Measurements from ENCODE around the gene YTHDC1.
"Not testable (repeated sequence)": the region's sequence is repeated elsewhere in the genome, so short reads cannot be mapped to it uniquely, and the experiment has no call there.

YTHDC1 gene

GRCh38 chr4:68349649-68350360 is at the start of gene YTHDC1:
Gene YTHDC1 (minus strand): TSS chr4:68350090. CDS start chr4:68349753, 337 bp downstream.
- DNase-seq: peak; percentile 95

DNA sequence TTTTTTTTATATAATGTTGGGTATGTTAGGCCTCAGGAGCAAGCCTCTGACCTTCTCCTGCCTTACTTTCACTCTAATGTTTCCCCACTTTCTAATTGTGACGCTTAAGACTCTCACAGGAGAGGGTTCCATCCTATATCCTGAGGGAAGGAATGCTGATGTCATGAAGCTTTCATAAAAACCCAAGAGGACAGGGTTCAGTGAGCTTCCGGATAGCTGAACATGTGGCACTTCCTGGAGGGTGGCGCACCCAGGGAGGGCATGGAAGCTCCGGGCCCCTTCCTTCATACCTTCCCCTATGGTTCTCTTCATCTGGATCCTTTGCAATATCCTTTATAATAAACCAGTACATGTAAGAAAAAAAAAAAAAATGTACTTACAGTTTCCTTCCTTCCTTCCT is 49.4 kb upstream of the YTHDC1 start:
- DNase-seq: no peak

- no peak for DNase-seq
These were observed 46.9 kb upstream of the YTHDC1 start for GRCh38 chr4:68396756-68397155.

DNA sequence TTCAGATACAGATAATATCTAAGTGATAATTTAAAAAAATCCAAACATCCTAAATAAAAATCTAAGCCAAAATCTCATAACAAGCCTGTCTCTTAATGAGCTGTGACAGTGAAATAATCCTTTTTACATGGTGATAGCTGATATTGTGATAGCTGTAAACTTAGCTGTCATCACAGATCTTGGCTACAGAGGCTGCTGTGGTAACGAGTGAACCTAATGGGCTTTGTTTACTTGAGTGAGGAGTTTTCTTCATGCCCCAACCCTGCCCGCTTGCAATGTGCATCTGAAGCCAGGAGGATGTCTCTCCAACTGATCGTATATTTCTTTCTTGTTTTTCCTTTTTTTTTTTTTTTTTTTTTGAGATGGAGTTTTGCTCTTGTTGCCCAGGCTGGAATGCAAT is 41.5 kb upstream of the YTHDC1 start:
- DNase-seq: no peak

DNA sequence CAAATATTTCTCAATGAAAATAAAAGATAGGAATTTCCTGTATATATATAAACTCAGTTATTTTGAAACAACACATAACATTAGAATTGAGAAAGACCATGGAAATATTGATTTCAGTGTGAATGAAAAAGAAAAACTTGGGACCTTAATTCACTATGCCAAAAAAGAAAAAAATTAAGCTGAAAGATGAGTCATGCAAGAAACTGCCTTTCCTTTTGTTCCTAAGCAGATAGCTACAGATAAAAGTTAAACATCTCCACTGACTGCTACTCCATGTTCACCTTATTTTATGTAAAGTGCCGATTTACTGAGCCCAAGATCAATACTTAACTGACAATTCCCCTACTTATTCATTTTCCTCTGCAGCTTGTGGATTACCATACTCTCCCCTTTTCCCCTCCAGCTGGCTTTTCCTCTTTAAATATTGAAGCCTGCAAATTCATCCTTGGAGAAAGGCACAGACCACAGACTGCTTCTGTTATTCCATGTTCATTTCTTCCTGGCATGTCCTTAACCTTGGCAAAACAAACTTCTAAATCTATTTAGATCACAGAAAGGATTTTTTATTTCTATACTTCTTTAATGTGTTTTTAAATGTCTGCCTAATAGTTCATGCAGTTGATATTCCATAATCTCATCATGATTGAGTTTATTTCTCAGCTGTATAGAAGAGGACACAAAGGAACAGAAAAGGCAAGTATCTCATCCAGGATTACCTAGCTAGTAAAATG is 40.5 kb upstream of the YTHDC1 start:
- DNase-seq: no peak

GRCh38 chr4:68389386-68389913 is 39.6 kb upstream of the YTHDC1 start:
- not testable (repeated sequence) for DNase-seq

- DNase-seq: no peak
These were observed 38.5 kb upstream of the YTHDC1 start for GRCh38 chr4:68388347-68388865.

- no peak for DNase-seq
These were observed 35.4 kb upstream of the YTHDC1 start for GRCh38 chr4:68385267-68385666.

GRCh38 chr4:68383115-68383514 is 33.2 kb upstream of the YTHDC1 start:
- no peak for DNase-seq

- DNase-seq: no peak
These were observed 28.3 kb upstream of the YTHDC1 start for GRCh38 chr4:68378226-68378625.

GRCh38 chr4:68375667-68376559 is 26.0 kb upstream of the YTHDC1 start:
- DNase-seq: peak; percentile 27

GRCh38 chr4:68373513-68373912 is 23.6 kb upstream of the YTHDC1 start:
- DNase-seq: peak; percentile 55

- DNase-seq: no peak
These were observed 22.7 kb upstream of the YTHDC1 start for GRCh38 chr4:68372588-68372987.

- DNase-seq: no peak
These were observed 19.4 kb upstream of the YTHDC1 start for GRCh38 chr4:68369142-68369805.

DNA sequence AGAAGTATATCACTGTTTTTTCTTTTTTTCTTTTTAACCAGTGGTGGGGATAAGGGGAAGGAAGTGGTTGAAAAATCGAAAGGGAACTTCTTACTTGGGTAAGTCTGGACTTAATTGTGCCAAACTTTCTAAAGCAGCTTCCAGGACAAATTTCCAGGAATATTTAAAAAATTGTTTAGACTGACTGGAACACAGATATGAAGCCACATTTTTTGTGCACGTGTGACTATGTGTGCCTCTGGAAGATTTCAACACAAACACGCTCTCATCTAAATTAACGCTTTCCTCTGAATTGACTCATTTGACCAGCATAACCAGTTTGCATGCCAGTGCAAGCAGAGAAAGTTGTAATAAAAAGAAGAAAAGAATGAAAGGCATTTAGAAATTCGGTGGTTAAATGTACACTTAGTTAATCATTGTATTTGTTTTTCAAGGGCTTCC is 18.8 kb upstream of the YTHDC1 start:
- no peak for DNase-seq

DNA sequence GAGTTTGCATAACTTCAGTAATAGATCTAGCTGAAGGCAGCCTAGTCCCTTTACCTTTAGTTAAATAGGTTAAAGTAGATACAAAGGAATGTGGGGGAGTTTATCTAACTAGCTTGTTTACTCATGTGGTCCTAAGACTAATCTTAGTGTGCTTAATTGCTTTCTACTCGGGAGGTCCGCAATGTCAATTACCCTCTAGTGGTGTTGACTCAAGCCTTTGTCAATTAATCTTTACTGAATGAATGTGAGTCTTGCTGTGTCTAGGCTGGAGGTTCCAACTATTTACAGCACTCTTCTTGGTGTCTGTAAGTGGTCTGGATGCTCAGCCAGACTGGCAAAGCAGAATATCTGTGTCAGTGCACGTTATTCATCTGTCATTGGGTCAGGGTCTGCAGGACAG is 17.9 kb upstream of the YTHDC1 start:
- DNase-seq: no peak

DNA sequence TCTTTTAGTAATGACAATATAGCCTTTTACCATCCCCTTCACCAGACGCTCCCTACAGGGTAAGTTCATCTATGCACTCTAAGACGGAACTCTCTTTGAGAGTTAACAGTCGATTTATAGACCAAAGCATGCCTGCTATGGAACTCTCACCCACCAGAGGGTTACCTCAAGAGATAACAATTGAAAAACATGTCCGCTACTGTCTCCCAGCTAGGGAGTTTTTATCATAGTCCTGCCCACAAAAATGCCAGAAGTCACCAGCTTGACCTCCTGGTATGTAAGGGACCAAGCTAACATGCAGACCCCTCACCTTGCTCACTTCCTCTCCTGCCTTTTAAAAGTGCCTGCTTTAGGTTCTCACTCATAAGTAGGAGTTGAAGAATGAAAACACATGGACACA is 16.7 kb upstream of the YTHDC1 start:
- no peak for DNase-seq

DNA sequence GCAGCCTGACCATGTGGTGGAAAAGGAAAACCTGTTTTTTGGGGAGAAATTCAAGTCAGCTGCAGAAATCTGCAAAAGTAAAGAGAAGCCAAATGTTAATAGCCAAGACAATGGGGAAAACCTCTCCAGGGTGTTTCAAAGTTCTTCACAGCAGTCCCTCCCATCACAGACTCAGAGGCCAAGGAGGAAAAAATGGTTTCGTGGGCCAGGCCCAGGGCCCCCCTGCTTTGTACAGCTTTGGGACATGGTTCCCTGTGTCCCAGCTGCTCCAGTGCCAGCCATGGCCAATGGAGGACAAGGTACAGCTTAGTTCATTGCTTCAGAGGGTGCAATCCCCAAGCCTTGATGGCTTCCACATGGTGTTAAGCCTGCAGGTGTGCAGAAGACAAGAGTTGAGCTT is 15.2 kb upstream of the YTHDC1 start:
- no peak for DNase-seq

GRCh38 chr4:68361146-68361589 is 11.3 kb upstream of the YTHDC1 start:
- DNase-seq: no peak

DNA sequence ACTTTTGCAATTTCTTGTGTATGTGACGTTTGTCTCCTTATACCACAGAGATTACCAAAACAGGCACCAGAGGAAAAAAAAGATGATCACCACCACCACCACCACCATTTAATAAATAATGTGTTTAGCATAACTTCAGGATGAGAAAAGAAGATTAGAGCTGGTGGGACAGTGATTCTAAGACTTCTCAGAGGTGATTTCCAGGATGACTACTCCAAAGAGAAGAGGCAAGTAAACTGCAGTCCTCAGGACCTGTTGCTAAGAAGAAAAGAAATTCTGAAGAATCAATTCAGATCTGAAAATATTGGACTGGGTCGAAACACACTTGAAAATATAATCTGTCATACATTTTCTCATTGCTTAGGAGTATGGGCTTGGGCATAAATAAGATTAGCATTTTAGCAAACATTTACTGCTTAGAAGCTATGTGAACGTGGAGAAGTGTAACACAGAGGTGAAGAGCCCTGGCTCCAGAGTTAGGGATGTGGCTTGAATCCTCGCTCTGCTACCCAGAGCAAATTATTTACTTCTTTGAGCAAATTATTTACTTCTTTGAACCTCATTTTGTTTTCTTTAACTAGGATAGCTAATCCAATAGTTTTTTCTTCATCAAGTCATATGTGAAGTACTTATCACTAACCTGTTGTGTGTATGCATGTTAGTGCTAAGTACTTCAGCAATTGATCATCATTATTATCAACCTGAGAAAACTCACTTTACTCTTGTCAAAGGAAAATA is 10.5 kb upstream of the YTHDC1 start:
- DNase-seq: no peak

- no peak for DNase-seq
These were observed 9.6 kb upstream of the YTHDC1 start for GRCh38 chr4:68359508-68359907.

GRCh38 chr4:68358988-68359387 is 9.1 kb upstream of the YTHDC1 start:
- no peak for DNase-seq

Measured in stimulated activated CD4-positive, alpha-beta T cell treated with anti-CD3 and anti-CD28 coated beads, Interleukin-1b, Interleukin-23, amount 100 ng/mL, for 48 hours (primary cell).